NT2/D1 (cell line): ENCODE data around the gene NFIA.

Source experiments
- DNase-seq: peaks from one replicate; pipeline ENCODE4 v3.0.0-alpha.2; 2011; ENCODE audit warnings: low read depth, low spot score
- H3K27me3 ChIP-seq: 2 replicates; pipeline ENCODE4 v1.6.0; 2011; ENCODE audit warnings: mild to moderate bottlenecking; ENCODE audit not compliant: insufficient read length, insufficient read depth
- H3K36me3 ChIP-seq: 2 replicates; pipeline ENCODE4 v1.6.1; 2011; ENCODE audit warnings: mild to moderate bottlenecking, low read length, mixed read lengths; ENCODE audit not compliant: insufficient read depth, insufficient read length
- H3K4me1 ChIP-seq: 2 replicates; pipeline ENCODE4 v1.5.1; 2011; ENCODE audit not compliant: insufficient read depth, insufficient read length
- H3K4me3 ChIP-seq: 2 replicates; pipeline ENCODE4 v1.5.1; 2011; ENCODE audit warnings: low read depth; ENCODE audit not compliant: insufficient read length
- H3K9ac ChIP-seq: 2 replicates; pipeline ENCODE4 v1.6.0; 2011; ENCODE audit warnings: low read depth; ENCODE audit not compliant: insufficient read length
- H3K9me3 ChIP-seq: 2 replicates; pipeline ENCODE4 v1.5.1; 2011; ENCODE audit warnings: mild to moderate bottlenecking, low read length; ENCODE audit not compliant: insufficient read depth
- SUZ12 ChIP-seq: IDR thresholded peaks from 2 replicates; pipeline ENCODE4 v1.6.1; 2011; ENCODE audit not compliant: insufficient read length, insufficient read depth; ENCODE audit errors: extremely low read depth
- YY1 ChIP-seq: IDR thresholded peaks from 2 replicates; pipeline ENCODE4 v1.6.1; 2011; ENCODE audit not compliant: insufficient read length, insufficient read depth
- ZNF274 ChIP-seq: IDR thresholded peaks from 2 replicates; pipeline ENCODE4 v1.6.1; 2011; ENCODE audit warnings: mild to moderate bottlenecking, low read depth, low read length

NFIA gene

DNA sequence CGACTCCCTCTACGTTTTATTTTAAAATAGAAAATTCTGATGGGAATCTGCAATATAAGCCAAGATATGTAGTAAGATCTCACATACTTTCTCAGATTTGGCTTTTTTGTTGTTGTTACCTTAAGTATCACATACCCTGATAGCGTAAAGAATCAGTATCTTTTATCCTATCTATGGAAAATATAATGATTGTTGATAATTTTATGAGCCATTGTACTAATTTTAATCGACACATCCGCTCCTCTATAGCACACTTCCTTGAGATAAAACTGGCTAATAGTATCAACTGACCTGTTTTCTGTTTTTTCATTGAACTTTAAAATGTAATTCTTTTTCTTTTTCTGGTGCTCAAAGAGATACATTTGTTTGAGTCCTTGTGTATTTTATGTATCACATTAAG is 118.7 kb downstream of the NFIA start:
- Histone ChIP-seq H3K9ac (no peak overlapping the region), H3K4me1 (peaks cover 3% of the 10 kb centered on the region), H3K4me3 (no peak overlapping the region), H3K27me3 (no peaks in the 10 kb centered on the region), H3K36me3 (no peaks in the 10 kb centered on the region), H3K9me3 (no peaks in the 10 kb centered on the region)
- no peak for DNase-seq
- TF ChIP-seq ZNF274 (no peak), SUZ12 (no peak), YY1 (no peak)

DNA sequence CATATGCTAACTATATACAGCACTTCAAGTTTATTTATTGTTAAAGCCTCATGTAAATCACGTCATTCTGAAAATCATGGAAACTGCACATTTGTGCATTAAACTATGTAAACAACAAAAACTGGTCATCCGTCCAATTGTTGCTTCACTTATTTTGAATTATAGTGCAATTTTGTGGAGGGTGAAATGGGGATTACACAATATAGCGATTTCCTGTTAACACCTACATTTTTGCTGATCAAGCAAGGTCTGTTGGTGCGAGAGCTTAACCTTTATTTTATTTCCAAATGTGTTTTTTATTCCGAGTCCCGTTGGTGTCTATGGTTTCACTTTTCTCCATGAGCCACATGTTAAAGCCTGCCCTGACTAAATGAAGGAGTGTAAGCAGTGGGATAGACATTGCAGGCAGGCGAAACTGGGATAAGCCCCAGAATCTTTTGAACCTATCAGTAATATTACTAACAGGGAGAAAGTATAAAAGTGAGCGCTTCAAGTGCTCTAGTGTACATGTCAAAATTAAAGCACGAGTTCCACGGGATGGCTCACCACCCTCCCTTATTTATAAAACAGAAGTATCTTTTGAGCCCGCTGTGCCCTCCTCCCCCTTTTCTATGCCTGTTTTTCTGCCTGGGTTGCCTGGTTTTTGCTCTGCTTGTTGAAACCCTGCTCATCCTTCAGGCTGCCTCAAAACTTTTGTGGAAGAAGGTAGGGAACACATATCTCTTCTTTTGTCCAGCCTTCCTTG is 120.7 kb downstream of the NFIA start:
- Histone ChIP-seq H3K36me3 (no peaks in the 10 kb centered on the region), H3K27me3 (no peaks in the 10 kb centered on the region), H3K4me3 (no peak overlapping the region), H3K9me3 (no peaks in the 10 kb centered on the region), H3K4me1 (peaks cover 3% of the 10 kb centered on the region), H3K9ac (no peak overlapping the region)
- DNase-seq: no peak
- TF ChIP-seq YY1 (no peak), ZNF274 (no peak), SUZ12 (no peak)

DNA sequence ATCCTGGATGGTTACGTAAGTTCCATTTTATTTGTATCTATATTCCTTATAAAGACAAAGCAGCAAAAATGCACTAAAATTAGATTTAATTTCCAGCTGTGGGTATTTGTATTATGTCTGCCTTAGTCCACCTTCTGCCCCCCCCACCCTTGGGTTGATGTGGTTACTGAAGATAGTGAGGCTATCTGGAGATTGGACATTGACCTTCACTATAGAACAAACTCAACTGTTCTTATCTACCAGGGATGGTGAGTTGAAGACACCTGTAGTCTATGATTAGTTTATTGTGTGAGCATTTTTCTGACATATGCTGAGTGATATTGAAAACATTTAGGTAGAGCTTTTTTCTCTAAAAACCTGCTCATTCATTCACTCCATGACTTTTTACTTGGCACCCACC is 122.2 kb downstream of the NFIA start:
- H3K4me1 ChIP-seq: no peaks in the 10 kb centered on the region
- no peaks in the 10 kb centered on the region for H3K9me3 ChIP-seq
- no peak for DNase-seq
- no peaks in the 10 kb centered on the region for H3K27me3 ChIP-seq
- no peak overlapping the region for H3K9ac ChIP-seq
- H3K4me3 ChIP-seq: no peak overlapping the region
- TF ChIP-seq SUZ12 (no peak), ZNF274 (no peak), YY1 (no peak)
- H3K36me3 ChIP-seq: no peaks in the 10 kb centered on the region

DNA sequence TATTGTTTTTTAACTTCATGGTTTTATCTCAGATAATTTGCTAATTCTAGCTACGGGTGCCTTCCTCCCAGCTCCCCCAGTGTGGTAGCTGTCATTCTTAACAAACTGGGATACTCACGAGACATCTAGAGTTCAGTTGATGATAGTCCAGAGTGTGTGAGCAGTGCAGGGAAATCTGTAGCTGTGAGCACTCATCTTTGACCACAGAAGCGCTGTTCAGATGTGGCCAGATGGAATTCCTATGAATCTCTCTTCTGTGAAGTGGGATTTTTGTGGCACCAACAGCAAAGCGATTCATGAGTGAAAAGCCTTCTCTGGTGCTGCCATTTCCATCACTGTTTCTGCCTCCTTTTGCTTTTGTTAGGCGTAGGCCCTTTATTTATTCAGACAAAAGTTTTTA is 125.1 kb downstream of the NFIA start:
- H3K4me1 ChIP-seq: no peaks in the 10 kb centered on the region
- no peak overlapping the region for H3K9ac ChIP-seq

DNA sequence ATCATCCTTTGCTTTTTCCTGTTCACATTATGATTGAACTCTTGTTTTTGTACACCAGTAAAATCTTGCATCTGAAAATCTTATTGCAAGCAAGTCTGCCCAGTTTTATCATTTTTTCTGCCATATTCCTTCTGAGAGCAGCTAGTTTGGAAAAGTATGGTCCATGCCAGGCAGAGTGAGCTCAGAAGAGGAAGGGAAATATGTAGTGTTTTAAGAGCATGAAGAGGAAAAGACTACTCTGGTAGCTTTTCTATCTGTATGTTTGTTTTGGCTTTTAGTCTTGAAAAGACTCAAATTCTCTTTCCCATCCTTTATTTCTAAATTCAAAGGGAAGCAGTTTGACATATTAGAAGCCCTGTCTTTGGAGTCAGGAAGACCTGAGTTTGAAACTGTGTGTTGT is 125.8 kb downstream of the NFIA start:
- Histone ChIP-seq H3K36me3 (no peaks in the 10 kb centered on the region), H3K9me3 (peaks cover 7% of the 10 kb centered on the region; the same call in 1 of the 2 replicates), H3K9ac (no peak overlapping the region), H3K4me1 (no peaks in the 10 kb centered on the region), H3K4me3 (no peak overlapping the region), H3K27me3 (no peaks in the 10 kb centered on the region)
- TF ChIP-seq ZNF274: no peak
- TF ChIP-seq YY1: no peak
- no peak for TF ChIP-seq SUZ12
- no peak for DNase-seq

More for the DNA sequence above, 125.1 kb downstream of the NFIA start:
- Histone ChIP-seq H3K36me3 (no peaks in the 10 kb centered on the region), H3K27me3 (no peaks in the 10 kb centered on the region), H3K9me3 (peaks cover 7% of the 10 kb centered on the region; the same call in 1 of the 2 replicates), H3K4me3 (no peak overlapping the region)
- TF ChIP-seq YY1 (no peak), ZNF274 (no peak), SUZ12 (no peak)
- no peak for DNase-seq

DNA sequence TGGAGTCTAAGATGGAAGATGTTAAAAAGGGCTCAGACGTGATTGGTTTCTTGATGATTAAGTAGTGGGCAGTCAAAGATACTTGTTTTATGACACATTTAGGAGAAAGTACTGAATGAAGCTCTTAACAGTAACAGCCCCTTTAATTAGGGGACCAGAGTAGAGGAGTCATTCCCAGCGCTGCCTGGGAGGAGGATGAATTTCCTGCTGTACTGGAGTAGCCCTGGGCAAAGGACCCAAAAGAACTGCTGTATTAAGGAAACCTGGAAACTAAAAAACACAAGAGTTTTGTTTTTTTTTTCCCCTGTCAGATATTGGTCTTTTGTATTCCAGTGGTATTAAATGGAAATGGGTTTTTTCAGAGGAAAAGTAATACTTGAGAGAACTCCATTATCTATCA is 126.5 kb downstream of the NFIA start:
- no peak overlapping the region for H3K9ac ChIP-seq
- H3K36me3 ChIP-seq: no peaks in the 10 kb centered on the region
- peaks cover 7% of the 10 kb centered on the region; the same call in 1 of the 2 replicates for H3K9me3 ChIP-seq
- no peaks in the 10 kb centered on the region for H3K27me3 ChIP-seq
- TF ChIP-seq ZNF274 (no peak), SUZ12 (no peak), YY1 (no peak)
- DNase-seq: no peak
- H3K4me1 ChIP-seq: no peaks in the 10 kb centered on the region
- H3K4me3 ChIP-seq: no peak overlapping the region

DNA sequence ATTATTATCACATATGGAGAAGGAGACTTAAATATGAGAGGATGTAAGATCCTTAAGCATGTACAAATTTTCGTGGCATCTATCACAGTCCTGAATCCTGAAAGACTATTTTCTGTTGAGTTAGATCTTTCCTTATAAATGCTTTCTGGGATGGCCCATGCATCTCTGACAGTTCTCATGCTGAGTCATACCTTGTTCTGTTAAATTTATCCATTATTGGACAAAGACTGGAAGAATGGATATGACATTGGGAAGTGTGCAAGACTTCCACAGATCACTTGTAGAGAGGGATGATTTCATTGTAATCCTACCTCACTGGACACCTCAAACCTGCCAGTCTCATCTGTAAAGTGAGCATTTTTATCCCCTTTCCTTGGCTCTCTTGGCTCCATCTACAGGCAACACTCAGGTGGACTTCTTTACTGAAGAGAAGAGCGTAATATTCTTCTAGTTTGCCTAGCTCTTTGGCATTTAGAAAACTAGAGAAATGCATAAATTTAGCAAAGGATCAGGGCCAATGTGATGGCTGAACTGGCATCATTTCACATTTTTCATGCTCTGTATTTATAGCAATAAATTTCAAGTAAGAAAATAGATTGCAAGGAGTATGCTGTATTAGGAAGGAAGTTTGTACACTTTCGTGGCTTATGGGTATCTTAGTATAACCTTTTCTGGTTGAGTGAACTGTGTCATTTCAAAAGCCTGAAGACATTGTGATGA is 128.2 kb downstream of the NFIA start:
- H3K9ac ChIP-seq: no peak overlapping the region
- no peak for TF ChIP-seq ZNF274
- TF ChIP-seq SUZ12: no peak
- TF ChIP-seq YY1: no peak
- no peak for DNase-seq
- no peak overlapping the region for H3K4me3 ChIP-seq
- no peaks in the 10 kb centered on the region for H3K27me3 ChIP-seq
- H3K4me1 ChIP-seq: no peaks in the 10 kb centered on the region
- H3K36me3 ChIP-seq: no peaks in the 10 kb centered on the region
- H3K9me3 ChIP-seq: peaks cover 7% of the 10 kb centered on the region; the same call in 1 of the 2 replicates
